ENCODE measurements around the gene PGPEP1. TPM values are rescaled to one million over a fixed set of nuclear protein-coding genes. Genes with fewer than 3 reads are reported as not detected.

Gene PGPEP1
- total and polyA plus RNA-seq, 4 donors = 19.2 to 46.9 (median 33.4) TPM

DNA sequence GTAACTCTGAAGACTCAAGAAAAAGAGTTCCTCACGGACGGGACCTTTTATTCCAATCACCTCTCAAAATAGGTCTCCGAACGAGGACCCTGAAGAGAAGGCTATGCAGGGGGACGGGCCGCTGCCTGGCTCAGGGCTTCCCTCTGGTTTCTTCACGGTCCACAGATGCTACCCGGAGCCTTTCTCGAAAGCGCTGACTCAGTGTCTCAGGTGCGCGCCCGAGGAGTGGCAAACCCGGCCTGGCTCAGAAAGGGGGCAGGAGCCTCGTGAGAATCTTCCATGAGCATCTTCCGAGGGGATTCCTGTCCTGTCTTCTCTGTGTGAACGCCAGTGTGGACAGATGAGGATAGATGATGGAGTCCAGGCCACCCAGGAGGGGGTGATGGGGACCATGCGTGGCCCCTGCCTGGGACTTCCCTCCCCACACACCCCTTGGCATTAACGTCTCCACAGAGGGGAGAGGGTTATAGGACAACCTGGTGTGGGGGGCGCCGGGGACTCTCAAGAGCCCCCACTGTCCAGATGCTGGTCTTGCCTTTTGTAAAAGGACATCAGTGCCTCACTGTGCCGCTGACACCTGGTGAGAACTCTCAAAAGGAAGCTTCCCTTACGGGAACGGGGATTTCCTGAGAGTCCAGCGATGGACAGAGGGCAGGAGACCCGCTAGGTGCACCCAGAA lies 34.0 kb upstream of the PGPEP1 start:
- Histone ChIP-seq H3K36me3 (ENCODE audit: control insufficient read depth in 1 of 2, insufficient read depth in 2 of 2, low read length in 1 of 2) (no peaks in the 10 kb centered on the region), H3K27ac (ENCODE audit: low read depth in 1 of 2, low read length in 2 of 2) (peak overlapping the region; percentile 45 to 66), H3K27me3 (ENCODE audit: control insufficient read depth in 1 of 2, insufficient read depth in 2 of 2, low read length in 1 of 2) (no peaks in the 10 kb centered on the region), H3K9me3 (ENCODE audit: control insufficient read depth, low read length) (no peaks in the 10 kb centered on the region), H3K4me3 (ENCODE audit: low read length in 2 of 2) (no peak overlapping the region), H3K4me1 (ENCODE audit: control insufficient read depth in 1 of 2, insufficient read depth in 2 of 2, low read length in 2 of 2) (no peaks in the 10 kb centered on the region)
- no peak for ATAC-seq (ENCODE audit: low FRiP score)
- intact Hi-C loops (cut with DNase I) = no loop called here
- 47 to 53% methylated on average over 26 of the region's 26 CpGs for WGBS, 2 donors
- DNase-seq = peak in 1 of 2 donors; percentile 44

DNA sequence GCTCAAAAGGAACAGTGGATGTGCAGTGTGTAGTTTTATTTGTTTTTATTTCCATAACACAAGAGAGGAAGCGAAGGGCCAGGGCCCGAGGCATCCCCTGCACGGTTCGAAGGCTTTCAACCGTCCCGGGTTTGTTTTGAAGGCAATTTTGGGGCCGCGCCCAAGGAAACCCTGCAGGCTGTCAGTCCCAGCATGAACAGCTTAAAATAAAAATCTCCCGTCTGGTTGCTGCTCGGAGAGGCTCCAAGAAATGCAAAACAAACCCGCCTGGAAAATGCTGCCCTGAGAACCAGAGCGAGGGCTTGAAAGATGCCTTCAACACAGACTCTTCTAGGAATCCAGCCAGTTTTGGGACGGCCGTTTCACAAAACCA lies 33.5 kb upstream of the PGPEP1 start:
- Histone ChIP-seq H3K9me3 (ENCODE audit: control insufficient read depth, low read length) (no peaks in the 10 kb centered on the region), H3K27ac (ENCODE audit: low read depth in 1 of 2, low read length in 2 of 2) (peak overlapping the region; percentile 66 to 76), H3K27me3 (ENCODE audit: control insufficient read depth in 1 of 2, insufficient read depth in 2 of 2, low read length in 1 of 2) (no peaks in the 10 kb centered on the region), H3K4me1 (ENCODE audit: control insufficient read depth in 1 of 2, insufficient read depth in 2 of 2, low read length in 2 of 2) (no peaks in the 10 kb centered on the region), H3K4me3 (ENCODE audit: low read length in 2 of 2) (no peak overlapping the region), H3K36me3 (ENCODE audit: control insufficient read depth in 1 of 2, insufficient read depth in 2 of 2, low read length in 1 of 2) (no peaks in the 10 kb centered on the region)
- DNase-seq (peak in 1 of 2 donors; percentile 66), ATAC-seq (ENCODE audit: low FRiP score) (no peak)
- intact Hi-C loops (cut with DNase I) = no loop called here
- 3 to 4% methylated on average over 14 of the region's 14 CpGs for WGBS, 2 donors

DNA sequence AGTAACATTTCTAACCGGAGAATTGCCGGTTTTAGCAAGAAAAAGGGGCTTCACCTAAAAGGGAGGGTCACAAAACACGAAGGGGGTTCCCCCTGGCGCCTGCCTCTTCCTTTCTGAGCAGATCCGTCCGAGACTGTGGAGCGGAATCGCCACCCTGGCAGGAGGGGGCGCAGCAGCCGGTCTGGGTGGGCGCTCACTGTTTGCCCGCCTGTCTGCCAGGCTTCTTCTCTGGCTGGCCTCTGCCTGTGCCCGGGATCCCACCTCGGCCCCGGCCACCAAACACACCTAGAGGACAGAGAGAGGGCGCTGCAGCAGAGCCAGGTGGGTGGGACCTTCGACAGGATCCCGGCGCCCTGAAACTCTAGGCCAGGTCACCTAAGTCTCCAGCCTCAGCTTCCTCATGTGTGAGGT lies 33.1 kb upstream of the PGPEP1 start:
- Histone ChIP-seq H3K36me3 (ENCODE audit: control insufficient read depth in 1 of 2, insufficient read depth in 2 of 2, low read length in 1 of 2) (no peaks in the 10 kb centered on the region), H3K4me3 (ENCODE audit: low read length in 2 of 2) (no peak overlapping the region)
- intact Hi-C loops (cut with DNase I) = no loop called here

DNA sequence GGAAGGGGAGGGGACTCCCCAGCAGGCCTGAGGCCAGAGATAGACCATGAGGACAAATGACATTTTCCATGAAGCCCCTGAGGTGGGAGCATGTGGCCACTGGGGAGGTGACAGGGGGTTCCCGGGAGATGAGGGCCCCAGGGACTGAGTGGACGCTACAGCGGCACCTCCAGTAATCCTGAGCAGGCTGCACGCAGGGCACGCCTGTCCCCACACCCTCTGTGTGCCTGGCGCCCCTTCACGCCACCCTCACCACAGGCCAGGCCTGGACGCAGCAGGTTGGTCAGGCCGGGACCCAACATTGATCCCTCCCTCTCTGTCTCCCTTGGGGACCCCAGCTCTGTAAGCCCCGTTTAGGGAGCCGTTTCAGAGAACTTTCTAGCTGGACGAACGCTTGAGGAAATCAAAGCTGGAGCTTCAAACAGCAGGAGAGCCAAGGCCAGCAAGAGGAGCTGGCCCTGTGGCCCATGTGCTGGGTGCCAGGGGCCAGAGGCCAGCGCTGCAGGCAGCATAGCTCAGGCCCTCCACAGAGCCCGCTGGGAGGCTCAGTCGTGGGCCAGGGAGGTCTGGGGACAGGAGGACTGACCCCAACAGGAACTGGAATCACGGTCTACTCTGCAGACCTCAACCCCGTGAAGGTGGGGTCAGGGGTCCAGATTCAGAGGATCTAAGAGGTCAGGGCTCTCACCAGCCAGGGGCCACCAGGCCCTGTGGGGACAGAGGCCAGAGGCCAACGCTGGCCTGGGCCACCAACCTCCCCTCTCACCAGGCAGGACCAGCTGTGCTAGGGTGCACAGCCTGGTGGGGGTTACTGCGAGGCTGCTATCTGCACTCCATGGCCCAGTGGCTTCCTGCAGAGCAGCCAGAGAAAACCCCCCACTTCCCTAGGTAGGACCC lies 32.1 kb upstream of the PGPEP1 start:
- 37% methylated on average over 20 of the region's 20 CpGs for WGBS, 2 donors
- Histone ChIP-seq H3K9me3 (ENCODE audit: control insufficient read depth, low read length) (no peaks in the 10 kb centered on the region), H3K4me1 (ENCODE audit: control insufficient read depth in 1 of 2, insufficient read depth in 2 of 2, low read length in 2 of 2) (no peaks in the 10 kb centered on the region), H3K27me3 (ENCODE audit: control insufficient read depth in 1 of 2, insufficient read depth in 2 of 2, low read length in 1 of 2) (no peaks in the 10 kb centered on the region), H3K36me3 (ENCODE audit: control insufficient read depth in 1 of 2, insufficient read depth in 2 of 2, low read length in 1 of 2) (no peaks in the 10 kb centered on the region), H3K4me3 (ENCODE audit: low read length in 2 of 2) (no peak overlapping the region), H3K27ac (ENCODE audit: low read depth in 1 of 2, low read length in 2 of 2) (peak overlapping the region; percentile 66 to 76)
- intact Hi-C loops (cut with DNase I) = no loop called here
- DNase-seq (no peak), ATAC-seq (ENCODE audit: low FRiP score) (no peak)

More for the DNA sequence above, 33.1 kb upstream of the PGPEP1 start:
- no peak for ATAC-seq (ENCODE audit: low FRiP score)
- Histone ChIP-seq H3K27me3 (ENCODE audit: control insufficient read depth in 1 of 2, insufficient read depth in 2 of 2, low read length in 1 of 2) (no peaks in the 10 kb centered on the region), H3K4me1 (ENCODE audit: control insufficient read depth in 1 of 2, insufficient read depth in 2 of 2, low read length in 2 of 2) (no peaks in the 10 kb centered on the region), H3K9me3 (ENCODE audit: control insufficient read depth, low read length) (no peaks in the 10 kb centered on the region), H3K27ac (ENCODE audit: low read depth in 1 of 2, low read length in 2 of 2) (peak overlapping the region; percentile 66 to 76)
- 3 to 12% methylated on average over 19 of the region's 19 CpGs for WGBS, 2 donors
- peak in 1 of 2 donors; percentile 61 for DNase-seq

DNA sequence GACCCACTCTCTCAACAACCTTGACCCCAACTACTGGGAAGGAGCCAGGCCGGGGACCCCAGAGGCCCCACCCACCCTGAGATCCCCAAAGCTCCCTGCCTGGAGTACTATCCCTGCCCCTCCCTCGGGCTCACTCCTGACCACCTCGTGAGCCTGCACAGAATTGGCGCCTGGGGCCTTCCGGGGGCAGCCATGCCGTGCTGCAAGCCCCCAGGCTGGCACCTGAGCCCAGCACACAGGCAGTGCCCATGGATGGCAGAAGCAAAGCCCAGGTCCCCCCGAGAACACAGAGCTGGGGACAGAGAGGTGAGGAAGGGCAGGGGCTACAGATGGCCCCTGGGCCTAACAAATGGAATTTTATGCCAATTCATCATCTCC lies 31.5 kb upstream of the PGPEP1 start:
- DNase-seq (no peak), ATAC-seq (ENCODE audit: low FRiP score) (no peak)
- H3K4me3 ChIP-seq (ENCODE audit: low read length in 2 of 2) = no peak overlapping the region
- no peak overlapping the region for H3K27ac ChIP-seq (ENCODE audit: low read depth in 1 of 2, low read length in 2 of 2)
- intact Hi-C loops (cut with DNase I) = no loop called here
- H3K4me1 ChIP-seq (ENCODE audit: control insufficient read depth in 1 of 2, insufficient read depth in 2 of 2, low read length in 2 of 2) = no peaks in the 10 kb centered on the region
- no peaks in the 10 kb centered on the region for H3K27me3 ChIP-seq (ENCODE audit: control insufficient read depth in 1 of 2, insufficient read depth in 2 of 2, low read length in 1 of 2)
- no peaks in the 10 kb centered on the region for H3K9me3 ChIP-seq (ENCODE audit: control insufficient read depth, low read length)
- no peaks in the 10 kb centered on the region for H3K36me3 ChIP-seq (ENCODE audit: control insufficient read depth in 1 of 2, insufficient read depth in 2 of 2, low read length in 1 of 2)
- 73 to 85% methylated on average over 7 of the region's 7 CpGs for WGBS, 2 donors

DNA sequence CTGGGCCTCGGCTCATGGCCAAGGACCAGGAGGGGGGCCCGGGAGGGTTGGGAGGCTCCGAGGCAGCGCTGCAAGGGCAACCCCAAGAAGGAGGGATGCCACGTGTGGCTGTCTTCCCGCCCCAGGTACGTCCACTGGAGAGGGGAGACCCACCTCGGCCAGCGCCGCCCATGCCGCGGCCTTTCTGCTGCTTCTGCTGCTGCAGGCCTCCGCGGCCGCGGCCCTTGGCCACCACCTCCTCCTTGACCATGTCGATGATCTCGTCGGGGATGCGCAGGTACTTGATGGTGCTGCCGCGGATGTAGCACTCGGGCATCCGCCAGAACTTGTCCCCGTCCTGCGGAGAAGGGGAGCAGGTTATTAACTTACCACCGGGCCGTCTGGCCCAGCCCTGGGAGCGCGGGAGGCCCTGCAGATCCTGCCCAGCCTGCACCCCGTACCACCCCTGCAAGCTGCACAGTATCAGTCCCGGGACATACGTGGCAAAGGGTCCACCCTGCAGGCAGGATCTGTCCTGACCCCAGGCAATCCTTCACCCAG lies 30.8 kb upstream of the PGPEP1 start:
- H3K36me3 ChIP-seq (ENCODE audit: control insufficient read depth in 1 of 2, insufficient read depth in 2 of 2, low read length in 1 of 2) = no peaks in the 10 kb centered on the region
- H3K27me3 ChIP-seq (ENCODE audit: control insufficient read depth in 1 of 2, insufficient read depth in 2 of 2, low read length in 1 of 2) = no peaks in the 10 kb centered on the region
- no peak overlapping the region for H3K4me3 ChIP-seq (ENCODE audit: low read length in 2 of 2)
- ATAC-seq (ENCODE audit: low FRiP score) = no peak
- H3K27ac ChIP-seq (ENCODE audit: low read depth in 1 of 2, low read length in 2 of 2) = no peak overlapping the region
- no peaks in the 10 kb centered on the region for H3K9me3 ChIP-seq (ENCODE audit: control insufficient read depth, low read length)
- no peaks in the 10 kb centered on the region for H3K4me1 ChIP-seq (ENCODE audit: control insufficient read depth in 1 of 2, insufficient read depth in 2 of 2, low read length in 2 of 2)
- WGBS, 2 donors = 94% methylated on average over 31 to 33 of the region's 33 CpGs
- intact Hi-C loops (cut with DNase I) = no loop called here
- DNase-seq = peak in 1 of 2 donors; percentile 55

DNA sequence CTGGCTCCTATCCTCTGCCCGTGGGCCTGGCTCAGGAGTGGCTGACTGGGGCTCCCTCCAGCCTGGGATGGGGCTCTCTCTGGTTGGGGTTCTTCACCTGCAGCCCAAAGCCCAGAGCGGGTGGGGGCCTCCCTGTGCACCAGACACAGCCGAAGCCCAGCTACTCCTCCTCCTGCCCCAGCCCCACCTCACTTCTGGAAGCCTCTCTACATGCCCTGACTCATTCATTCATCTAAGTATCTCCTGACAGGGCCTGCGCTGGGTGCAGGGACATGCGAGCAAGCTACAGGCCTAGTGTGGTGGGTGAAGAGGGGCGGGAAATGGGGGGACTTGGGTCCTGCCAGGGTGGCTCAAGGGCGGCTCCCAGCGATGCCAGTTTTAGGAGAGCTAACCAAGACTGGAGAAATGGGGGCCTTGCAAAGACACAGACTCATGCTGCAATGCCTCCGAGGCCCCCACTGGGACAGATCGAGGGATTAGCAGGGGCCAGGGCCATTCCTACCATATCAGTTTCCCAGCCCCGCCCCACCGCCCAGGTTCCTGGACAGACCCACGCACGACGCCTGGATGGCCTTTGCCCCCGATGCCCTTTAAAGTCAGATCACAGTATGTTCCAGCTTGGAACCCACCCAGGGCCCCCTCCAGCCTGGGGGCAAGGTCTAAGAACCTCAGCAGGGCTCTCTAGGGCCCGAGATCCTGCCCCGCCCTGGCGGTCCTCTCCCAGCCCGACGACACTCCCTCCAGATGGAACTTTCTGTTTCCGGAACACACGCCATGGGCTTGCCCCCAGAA lies 30.1 kb upstream of the PGPEP1 start:
- Histone ChIP-seq H3K36me3 (ENCODE audit: control insufficient read depth in 1 of 2, insufficient read depth in 2 of 2, low read length in 1 of 2) (no peaks in the 10 kb centered on the region), H3K4me1 (ENCODE audit: control insufficient read depth in 1 of 2, insufficient read depth in 2 of 2, low read length in 2 of 2) (no peaks in the 10 kb centered on the region), H3K27ac (ENCODE audit: low read depth in 1 of 2, low read length in 2 of 2) (no peak overlapping the region), H3K4me3 (ENCODE audit: low read length in 2 of 2) (no peak overlapping the region), H3K27me3 (ENCODE audit: control insufficient read depth in 1 of 2, insufficient read depth in 2 of 2, low read length in 1 of 2) (no peaks in the 10 kb centered on the region), H3K9me3 (ENCODE audit: control insufficient read depth, low read length) (no peaks in the 10 kb centered on the region)
- no peak for ATAC-seq (ENCODE audit: low FRiP score)
- no peak for DNase-seq
- WGBS, 2 donors = 90 to 91% methylated on average over 23 of the region's 23 CpGs
- intact Hi-C loops (cut with DNase I) = no loop called here

DNA sequence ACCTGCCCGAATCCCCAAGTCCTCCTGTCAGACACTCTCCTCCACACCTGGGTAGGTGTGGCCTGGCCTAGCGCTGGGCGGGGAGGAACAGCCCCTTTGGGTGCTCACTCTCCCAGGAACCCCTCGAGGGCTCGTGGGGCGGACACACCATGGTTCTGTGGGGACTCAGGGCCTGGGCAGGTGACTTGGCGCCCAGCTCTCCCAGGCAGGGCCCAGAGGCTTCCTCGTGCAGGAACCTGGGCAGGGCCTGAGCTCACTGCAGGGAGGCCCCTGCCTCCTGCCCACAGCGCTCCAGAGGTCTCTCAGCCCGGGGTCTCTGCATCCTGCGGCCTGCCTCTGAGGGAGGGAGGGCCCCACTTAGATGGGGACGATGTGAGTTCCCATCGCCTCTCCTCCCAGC lies 29.4 kb upstream of the PGPEP1 start:
- Histone ChIP-seq H3K4me3 (ENCODE audit: low read length in 2 of 2) (no peak overlapping the region), H3K9me3 (ENCODE audit: control insufficient read depth, low read length) (no peaks in the 10 kb centered on the region), H3K4me1 (ENCODE audit: control insufficient read depth in 1 of 2, insufficient read depth in 2 of 2, low read length in 2 of 2) (no peaks in the 10 kb centered on the region), H3K36me3 (ENCODE audit: control insufficient read depth in 1 of 2, insufficient read depth in 2 of 2, low read length in 1 of 2) (no peaks in the 10 kb centered on the region), H3K27ac (ENCODE audit: low read depth in 1 of 2, low read length in 2 of 2) (no peak overlapping the region), H3K27me3 (ENCODE audit: control insufficient read depth in 1 of 2, insufficient read depth in 2 of 2, low read length in 1 of 2) (no peaks in the 10 kb centered on the region)
- intact Hi-C loops (cut with DNase I) = no loop called here
- WGBS, 2 donors = 92% methylated on average over 13 of the region's 13 CpGs
- ATAC-seq (ENCODE audit: low FRiP score) = no peak
- no peak for DNase-seq
